HT1080 (cell line): ENCODE data around the gene MED13L. TPM values are rescaled to one million over a fixed set of nuclear protein-coding genes. Genes with fewer than 3 reads are reported as not detected.
A peak's percentile ranks its signal among the peaks of the same experiment; 100 is the strongest.

ENCODE experiments used
- DNase-seq: peaks from one replicate; pipeline ENCODE4 v3.0.0-alpha.2; 2015; ENCODE audit warnings: low read depth
- total RNA-seq: library from RNA; depleted of rRNA; stranded (reverse); fragments of >200 nt; shearing (Covaris generic); gene quantifications from 2 replicates; pipeline ENCODE4 v1.2.3, GENCODE V29; 2014

The MED13L gene
- total RNA-seq, 1 experiment from 2014 or later, result 25.8 TPM

- DNase-seq, result no peak
Measured at GRCh38 chr12:116280595-116281290, 3.2 kb upstream of the MED13L start.

GRCh38 chr12:116278667-116279066 is 1.2 kb upstream of the MED13L start:
- DNase-seq, result no peak

GRCh38 chr12:116278279-116278626 is 760 bp upstream of the MED13L start:
- DNase-seq, result no peak

GRCh38 chr12:116276652-116277466 is 634 bp downstream of the MED13L start:
- peak; percentile 41 for DNase-seq

- DNase-seq, result no peak
Measured at GRCh38 chr12:116274551-116275375, 2.7 kb downstream of the MED13L start.

- no peak for DNase-seq
Measured at GRCh38 chr12:116273813-116274550, 3.5 kb downstream of the MED13L start.

GRCh38 chr12:116267948-116268347 is 9.5 kb downstream of the MED13L start:
- DNase-seq, result no peak

GRCh38 chr12:116266631-116267349 is 10.7 kb downstream of the MED13L start:
- DNase-seq, result no peak

- no peak for DNase-seq
Measured at GRCh38 chr12:116266168-116266601, 11.3 kb downstream of the MED13L start.

- DNase-seq, result no peak
Measured at GRCh38 chr12:116265351-116266147, 11.9 kb downstream of the MED13L start.

- DNase-seq, result no peak
Measured at GRCh38 chr12:116264525-116265070, 12.9 kb downstream of the MED13L start.

GRCh38 chr12:116263844-116264243 is 13.6 kb downstream of the MED13L start:
- no peak for DNase-seq

GRCh38 chr12:116263431-116263830 is 14.1 kb downstream of the MED13L start:
- DNase-seq, result no peak

GRCh38 chr12:116262741-116263140 is 14.8 kb downstream of the MED13L start:
- DNase-seq, result no peak

- DNase-seq, result no peak
Measured at GRCh38 chr12:116261525-116262100, 15.9 kb downstream of the MED13L start.

- no peak for DNase-seq
Measured at GRCh38 chr12:116259800-116260577, 17.5 kb downstream of the MED13L start.

GRCh38 chr12:116257826-116258225 is 19.7 kb downstream of the MED13L start:
- DNase-seq, result no peak

- DNase-seq, result no peak
Measured at GRCh38 chr12:116257215-116257614, 20.3 kb downstream of the MED13L start.
